ENCODE data around the gene ZBTB42. TPM values are rescaled to one million over a fixed set of nuclear protein-coding genes. Genes with fewer than 3 reads are reported as not detected.

ZBTB42 gene
- polyA plus RNA-seq, 1 of the 3 experiments (the other 2 are of a cell fraction) = 3.1 TPM

DNA sequence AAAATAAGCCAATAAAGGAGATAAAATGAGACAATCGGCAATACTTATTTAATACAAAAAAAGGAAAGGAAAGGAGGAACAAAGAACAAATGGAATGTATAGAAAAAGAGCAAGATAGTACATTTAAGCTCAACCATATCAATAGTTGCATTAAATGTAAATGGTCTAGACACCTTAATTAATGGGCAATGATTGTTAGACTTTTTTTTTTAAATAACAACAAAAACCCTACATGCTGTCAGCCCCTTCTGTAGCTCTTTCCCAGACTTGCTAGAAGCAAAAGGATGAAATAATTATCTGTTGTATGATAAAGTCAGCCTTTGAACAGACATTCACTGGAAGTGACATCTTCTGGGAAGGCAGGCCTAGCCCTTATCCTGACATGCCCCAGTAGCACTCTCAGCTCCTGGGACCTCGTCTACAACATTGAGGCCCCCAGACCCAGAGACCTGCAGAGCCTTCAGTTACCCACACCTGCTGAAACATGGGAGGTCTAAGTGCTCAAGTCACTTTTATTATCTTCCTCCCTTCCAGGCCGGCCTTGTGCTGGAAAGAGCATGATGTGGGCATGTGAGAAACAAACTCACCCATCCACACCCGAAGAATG lies 34.5 kb upstream of the ZBTB42 start:
- Histone ChIP-seq H3K27ac (ENCODE audit: low read depth in 2 of 2, low read length in 1 of 2) (no peak overlapping the region), H2AFZ (ENCODE audit: low read depth) (no peak overlapping the region), H3K9me2 (no peaks in the 10 kb centered on the region), H3K4me1 (ENCODE audit: control insufficient read depth in 1 of 2, insufficient read depth in 2 of 2, low read depth in 1 of 2, low read length in 1 of 2) (peaks cover 0 to 7% of the 10 kb centered on the region in 2 experiments; a peak in 1 of 4 replicates), H3K27me3 (ENCODE audit: insufficient read depth) (no peaks in the 10 kb centered on the region), H3K4me3 (ENCODE audit: low read depth in 2 of 2, low read length in 1 of 2) (no peak overlapping the region), H3K9ac (no peak overlapping the region), H3K36me3 (replicated peaks in 1 of 2; ENCODE audit: control insufficient read depth in 1 of 2, insufficient read depth in 2 of 2, low read length in 1 of 2) (peaks cover 6 to 10% of the 10 kb centered on the region in 2 experiments), H3K79me2 (ENCODE audit: insufficient read depth) (no peaks in the 10 kb centered on the region), H4K20me1 (ENCODE audit: insufficient read depth) (no peaks in the 10 kb centered on the region), H3F3A (replicated peaks; ENCODE audit: insufficient read depth) (peaks cover 28% of the 10 kb centered on the region), H3K9me3 (no peaks in the 10 kb centered on the region), H3K4me2 (no peak overlapping the region)
- DNase-seq = no peak
- WGBS (ENCODE audit: low lambda C conversion rate) = 88% methylated on average over 3 of the region's 4 CpGs
- POLR2A ChIA-PET = no interaction called here
- TF ChIP-seq RAD21 (IDR thresholded peaks at IDR 0.05; ENCODE audit: low read length) = no peak
- TF ChIP-seq, protein P1, sequence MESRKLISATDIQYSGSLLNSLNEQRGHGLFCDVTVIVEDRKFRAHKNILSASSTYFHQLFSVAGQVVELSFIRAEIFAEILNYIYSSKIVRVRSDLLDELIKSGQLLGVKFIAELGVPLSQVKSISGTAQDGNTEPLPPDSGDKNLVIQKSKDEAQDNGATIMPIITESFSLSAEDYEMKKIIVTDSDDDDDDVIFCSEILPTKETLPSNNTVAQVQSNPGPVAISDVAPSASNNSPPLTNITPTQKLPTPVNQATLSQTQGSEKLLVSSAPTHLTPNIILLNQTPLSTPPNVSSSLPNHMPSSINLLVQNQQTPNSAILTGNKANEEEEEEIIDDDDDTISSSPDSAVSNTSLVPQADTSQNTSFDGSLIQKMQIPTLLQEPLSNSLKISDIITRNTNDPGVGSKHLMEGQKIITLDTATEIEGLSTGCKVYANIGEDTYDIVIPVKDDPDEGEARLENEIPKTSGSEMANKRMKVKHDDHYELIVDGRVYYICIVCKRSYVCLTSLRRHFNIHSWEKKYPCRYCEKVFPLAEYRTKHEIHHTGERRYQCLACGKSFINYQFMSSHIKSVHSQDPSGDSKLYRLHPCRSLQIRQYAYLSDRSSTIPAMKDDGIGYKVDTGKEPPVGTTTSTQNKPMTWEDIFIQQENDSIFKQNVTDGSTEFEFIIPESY (IDR thresholded peaks at IDR 0.05; ENCODE audit: borderline replicate concordance, low read depth) = no peak
- no peak for TF ChIP-seq TAF1 (IDR thresholded peaks at IDR 0.05; ENCODE audit: borderline replicate concordance, low read depth, low read length)
- TF ChIP-seq YY1 (IDR thresholded peaks at IDR 0.05; ENCODE audit: low read depth) = no peak
- TF ChIP-seq TCF12 (IDR thresholded peaks at IDR 0.05) = no peak
- TF ChIP-seq ELF1 (IDR thresholded peaks at IDR 0.05) = no peak
- TF ChIP-seq RXRA (IDR thresholded peaks at IDR 0.05; ENCODE audit: borderline replicate concordance, low read depth) = no peak
- CTCF ChIA-PET = interaction anchor here (0.9 to 6.5 kb wide), 7 partner anchors 12 to 90 kb away, joined by 3 to 85 read pairs (median 25); partner anchors contain the start of genes AKT1 and SIVA1

DNA sequence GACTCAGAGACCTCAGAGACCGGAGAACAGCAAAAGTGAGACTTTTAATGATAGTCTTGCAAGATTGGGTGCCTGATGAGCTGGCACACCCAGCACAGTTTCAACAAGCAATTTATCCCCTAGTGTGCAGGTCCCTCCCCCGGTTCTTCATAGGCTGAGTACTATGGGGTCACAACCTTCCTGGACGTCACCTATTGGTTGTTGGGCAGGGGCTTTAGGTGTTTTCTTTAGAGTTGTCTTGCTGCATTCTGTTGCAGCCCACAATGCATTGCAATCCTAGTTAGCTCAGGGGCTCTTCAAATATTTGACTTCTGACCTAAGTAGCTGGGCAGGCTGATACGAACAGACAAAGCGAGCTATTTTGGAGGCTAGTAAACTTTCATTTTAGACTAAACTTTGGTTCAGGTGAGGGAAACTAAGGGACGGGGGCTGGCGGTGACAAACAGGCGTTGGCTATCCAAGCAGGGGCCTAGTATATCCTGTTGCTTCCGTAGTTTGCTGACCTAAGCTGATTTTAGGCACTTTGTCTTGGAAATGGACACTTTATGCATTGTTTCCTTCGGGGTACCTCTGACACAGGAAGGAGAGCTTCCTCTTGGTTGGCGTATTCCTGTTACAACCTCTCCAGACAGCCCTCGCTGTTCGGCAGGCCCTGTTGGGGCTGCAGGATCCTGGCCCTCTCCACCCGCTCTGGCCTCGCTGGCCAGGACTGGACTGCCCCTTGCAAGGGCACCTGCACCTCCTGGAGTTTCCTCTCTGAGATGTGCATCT lies 33.9 kb upstream of the ZBTB42 start:
- Histone ChIP-seq H3K4me1 (ENCODE audit: control insufficient read depth in 1 of 2, insufficient read depth in 2 of 2, low read depth in 1 of 2, low read length in 1 of 2) (peaks cover 0 to 7% of the 10 kb centered on the region in 2 experiments; a peak in 1 of 4 replicates), H3K4me2 (no peak overlapping the region), H3K9me3 (no peaks in the 10 kb centered on the region), H3K27me3 (ENCODE audit: insufficient read depth) (no peaks in the 10 kb centered on the region), H3K27ac (ENCODE audit: low read depth in 2 of 2, low read length in 1 of 2) (no peak overlapping the region), H3K9me2 (no peaks in the 10 kb centered on the region), H3K36me3 (replicated peaks in 1 of 2; ENCODE audit: control insufficient read depth in 1 of 2, insufficient read depth in 2 of 2, low read length in 1 of 2) (peaks cover 8 to 17% of the 10 kb centered on the region in 2 experiments), H4K20me1 (ENCODE audit: insufficient read depth) (no peaks in the 10 kb centered on the region), H2AFZ (ENCODE audit: low read depth) (no peak overlapping the region), H3K79me2 (ENCODE audit: insufficient read depth) (no peaks in the 10 kb centered on the region), H3F3A (replicated peaks; ENCODE audit: insufficient read depth) (peaks cover 32% of the 10 kb centered on the region), H3K4me3 (ENCODE audit: low read depth in 2 of 2, low read length in 1 of 2) (no peak overlapping the region), H3K9ac (no peak overlapping the region)
- WGBS (ENCODE audit: low lambda C conversion rate) = 91% methylated on average over 15 of the region's 15 CpGs
- ChIA-PET CTCF (interaction anchor here (0.6 to 6.5 kb wide), 10 partner anchors 12 to 89 kb away, joined by 3 to 85 read pairs (median 16); partner anchors contain the start of genes AKT1, SIVA1 and ZBTB42), POLR2A (no interaction called here)
- TF ChIP-seq CHD2 (IDR thresholded peaks at IDR 0.05; ENCODE audit: low read length, partially characterized antibody) = no peak
- TF ChIP-seq, protein P1 (IDR thresholded peaks at IDR 0.05; ENCODE audit: borderline replicate concordance, low read depth) = no peak
- no peak for TF ChIP-seq MEF2A (IDR thresholded peaks at IDR 0.05; ENCODE audit: borderline replicate concordance, low read depth)
- TF ChIP-seq, protein P2, sequence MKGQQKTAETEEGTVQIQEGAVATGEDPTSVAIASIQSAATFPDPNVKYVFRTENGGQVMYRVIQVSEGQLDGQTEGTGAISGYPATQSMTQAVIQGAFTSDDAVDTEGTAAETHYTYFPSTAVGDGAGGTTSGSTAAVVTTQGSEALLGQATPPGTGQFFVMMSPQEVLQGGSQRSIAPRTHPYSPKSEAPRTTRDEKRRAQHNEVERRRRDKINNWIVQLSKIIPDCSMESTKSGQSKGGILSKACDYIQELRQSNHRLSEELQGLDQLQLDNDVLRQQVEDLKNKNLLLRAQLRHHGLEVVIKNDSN (IDR thresholded peaks at IDR 0.05; ENCODE audit: borderline replicate concordance, low read depth) = no peak
- no peak for TF ChIP-seq FOXJ3 (CRISPR knock-in tag; IDR thresholded peaks at IDR 0.05)
- TF ChIP-seq, protein P3, sequence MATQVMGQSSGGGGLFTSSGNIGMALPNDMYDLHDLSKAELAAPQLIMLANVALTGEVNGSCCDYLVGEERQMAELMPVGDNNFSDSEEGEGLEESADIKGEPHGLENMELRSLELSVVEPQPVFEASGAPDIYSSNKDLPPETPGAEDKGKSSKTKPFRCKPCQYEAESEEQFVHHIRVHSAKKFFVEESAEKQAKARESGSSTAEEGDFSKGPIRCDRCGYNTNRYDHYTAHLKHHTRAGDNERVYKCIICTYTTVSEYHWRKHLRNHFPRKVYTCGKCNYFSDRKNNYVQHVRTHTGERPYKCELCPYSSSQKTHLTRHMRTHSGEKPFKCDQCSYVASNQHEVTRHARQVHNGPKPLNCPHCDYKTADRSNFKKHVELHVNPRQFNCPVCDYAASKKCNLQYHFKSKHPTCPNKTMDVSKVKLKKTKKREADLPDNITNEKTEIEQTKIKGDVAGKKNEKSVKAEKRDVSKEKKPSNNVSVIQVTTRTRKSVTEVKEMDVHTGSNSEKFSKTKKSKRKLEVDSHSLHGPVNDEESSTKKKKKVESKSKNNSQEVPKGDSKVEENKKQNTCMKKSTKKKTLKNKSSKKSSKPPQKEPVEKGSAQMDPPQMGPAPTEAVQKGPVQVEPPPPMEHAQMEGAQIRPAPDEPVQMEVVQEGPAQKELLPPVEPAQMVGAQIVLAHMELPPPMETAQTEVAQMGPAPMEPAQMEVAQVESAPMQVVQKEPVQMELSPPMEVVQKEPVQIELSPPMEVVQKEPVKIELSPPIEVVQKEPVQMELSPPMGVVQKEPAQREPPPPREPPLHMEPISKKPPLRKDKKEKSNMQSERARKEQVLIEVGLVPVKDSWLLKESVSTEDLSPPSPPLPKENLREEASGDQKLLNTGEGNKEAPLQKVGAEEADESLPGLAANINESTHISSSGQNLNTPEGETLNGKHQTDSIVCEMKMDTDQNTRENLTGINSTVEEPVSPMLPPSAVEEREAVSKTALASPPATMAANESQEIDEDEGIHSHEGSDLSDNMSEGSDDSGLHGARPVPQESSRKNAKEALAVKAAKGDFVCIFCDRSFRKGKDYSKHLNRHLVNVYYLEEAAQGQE (IDR thresholded peaks at IDR 0.05; ENCODE audit: low read depth, low read length) = no peak
- TF ChIP-seq MXI1 (IDR thresholded peaks at IDR 0.05; ENCODE audit: low read depth, low read length) = no peak
- TF ChIP-seq ELF1 (IDR thresholded peaks at IDR 0.05) = no peak
- no peak for DNase-seq
